GM12878 (cell line): Measurements from ENCODE around the gene PTPRN2. TPM values are rescaled to one million over a fixed set of nuclear protein-coding genes. Genes with fewer than 3 reads are reported as not detected.

Source experiments
- ATAC-seq: fragments of 200-7000 bp; cut with Tn5 transposase; 3 replicates; pipeline ENCODE4 v1.9.1; 2020; ENCODE audit warnings: mild to moderate bottlenecking, moderate library complexity
- BruUV-seq: library from RNA; stranded (reverse); fragments of 400-500 nt; replicated peaks from 2 replicates; lab custom pipeline; 2021; lab: Mats Ljungman, UMichigan
- CTCF ChIA-PET: fragments of 300-600 bp; sonication (Branson Sonifier 250); formaldehyde crosslinking; extraction: SDS; loops from one replicate; lab custom pipeline; 2021; ENCODE audit warnings: inconsistent platforms; lab: Yijun Ruan, JAX
- POLR2A ChIA-PET: fragments of 350-600 bp; formaldehyde crosslinking; extraction: SDS; loops from one replicate; lab custom pipeline; 2021; ENCODE audit warnings: inconsistent platforms; lab: Charles Lee
- RAD21 ChIA-PET: fragments of 300-600 bp; sonication (Branson Sonifier 250); formaldehyde crosslinking; loops from one replicate; lab custom pipeline; 2023; ENCODE audit warnings: antibody characterized with exemption; ENCODE audit not compliant: unreplicated experiment; lab: Charles Lee
- SMC1A ChIA-PET: fragments of 300-600 bp; sonication (Branson Sonifier 250); formaldehyde crosslinking; loops from one replicate; lab custom pipeline; 2023; ENCODE audit not compliant: unreplicated experiment, uncharacterized antibody; lab: Charles Lee
- DNase-seq: peaks from one replicate; pipeline ENCODE4 v3.0.0-alpha.2; 2011; ENCODE audit warnings: low read depth, low spot score
- FAIRE-seq: peaks from 3 replicates; lab custom pipeline; 2011; peaks lifted over from hg19 to GRCh38; lab: Jason Lieb, UNC
- H2AFZ ChIP-seq: 2 replicates; pipeline ENCODE4 v1.6.0; 2011; ENCODE audit warnings: low read depth, low read length, control low read depth; ENCODE audit not compliant: control insufficient read depth
- H3K27ac ChIP-seq: 2 replicates; pipeline ENCODE4 v1.5.1; 2011; ENCODE audit warnings: control low read depth; ENCODE audit not compliant: control insufficient read depth, insufficient read depth
- H3K27me3 ChIP-seq, 2 experiments: replicated peaks in 1 of 2; 2 replicates each; pipeline versions ENCODE4 v1.6.0 to v1.6.1; 2011; ENCODE audit warnings: low read length in 1 of 2; ENCODE audit not compliant: control insufficient read depth in 2 of 2, insufficient read depth in 2 of 2
- H3K36me3 ChIP-seq, 2 experiments: 2 replicates each; pipeline ENCODE4 v1.5.1; 2011; ENCODE audit warnings: low read length in 1 of 2; ENCODE audit not compliant: control insufficient read depth in 2 of 2, insufficient read depth in 2 of 2
- H3K4me1 ChIP-seq: 2 replicates; pipeline ENCODE4 v1.6.1; 2011; ENCODE audit warnings: mild to moderate bottlenecking, low read length, moderate library complexity, mixed read lengths; ENCODE audit not compliant: control insufficient read depth, insufficient read depth
- H3K4me2 ChIP-seq: 2 replicates; pipeline ENCODE4 v1.6.0; 2011; ENCODE audit warnings: control low read depth; ENCODE audit not compliant: control insufficient read depth, insufficient read depth
- H3K4me3 ChIP-seq: fragments of 200-600 bp; sonication (generic); 2 replicates; pipeline ENCODE4 v1.5.1; 2016
- H3K79me2 ChIP-seq: 2 replicates; pipeline ENCODE4 v1.6.0; 2011; ENCODE audit warnings: low read length; ENCODE audit not compliant: control insufficient read depth, insufficient read depth
- H3K9ac ChIP-seq: 2 replicates; pipeline ENCODE4 v1.8.0; 2011; ENCODE audit warnings: low read length, control low read depth, mixed read lengths; ENCODE audit not compliant: control insufficient read depth, insufficient read depth
- H3K9me3 ChIP-seq: replicated peaks from 3 replicates; pipeline ENCODE4 v1.5.1; 2011; ENCODE audit warnings: mild to moderate bottlenecking, low read length; ENCODE audit not compliant: control insufficient read depth, insufficient read depth
- H4K20me1 ChIP-seq: 2 replicates; pipeline ENCODE4 v1.6.0; 2011; ENCODE audit not compliant: control insufficient read depth, insufficient read depth
- CBX5 ChIP-seq: sonication (generic); IDR thresholded peaks from 2 replicates; pipeline ENCODE4 v1.6.1; 2016; ENCODE audit warnings: low read depth, moderate library complexity, mild to moderate bottlenecking, inconsistent platforms
- CUX1 ChIP-seq: IDR thresholded peaks from 2 replicates; pipeline ENCODE4 v1.6.1; 2012; ENCODE audit warnings: improper control_type of control experiment, low read depth, low read length; ENCODE audit not compliant: insufficient replicate concordance
- MYC ChIP-seq: IDR thresholded peaks from 2 replicates; pipeline ENCODE4 v1.6.1; 2011; ENCODE audit warnings: mild to moderate bottlenecking, low read length, moderate library complexity, inconsistent platforms; ENCODE audit not compliant: insufficient read depth, insufficient replicate concordance, insufficient read length, severe bottlenecking
- NFIC ChIP-seq: IDR thresholded peaks from 2 replicates; pipeline ENCODE4 v1.6.1; 2012; ENCODE audit warnings: low read depth, mild to moderate bottlenecking, inconsistent platforms, low read length, moderate library complexity
- PML ChIP-seq: IDR thresholded peaks from 2 replicates; pipeline ENCODE4 v1.6.1; 2012; ENCODE audit warnings: low read length, inconsistent platforms
- SIN3A ChIP-seq: IDR thresholded peaks from 2 replicates; pipeline ENCODE4 v1.6.1; 2012; ENCODE audit warnings: low read depth, low read length, improper control_type of control experiment
- SRF ChIP-seq, 2 experiments: IDR thresholded peaks; 2 replicates each; pipeline ENCODE4 v1.6.1; 2011; ENCODE audit warnings: low read depth in 2 of 2, low read length in 2 of 2, mild to moderate bottlenecking in 1 of 2, moderate library complexity in 1 of 2
- TARDBP ChIP-seq: IDR thresholded peaks from 2 replicates; pipeline ENCODE4 v1.6.1; 2016; ENCODE audit warnings: borderline replicate concordance
- TCF7 ChIP-seq: IDR thresholded peaks from 2 replicates; pipeline ENCODE4 v1.6.1; 2014; ENCODE audit warnings: antibody characterized with exemption, borderline replicate concordance
- YY1 ChIP-seq: IDR thresholded peaks from 2 replicates; pipeline ENCODE4 v1.6.1; 2011; ENCODE audit warnings: low read depth, mild to moderate bottlenecking, low read length
- ZBED1 ChIP-seq: IDR thresholded peaks from 2 replicates; pipeline ENCODE4 v1.6.1; 2016; ENCODE audit warnings: borderline replicate concordance
- ZBTB33 ChIP-seq: fragments of 450-650 bp; IDR thresholded peaks from 2 replicates; pipeline ENCODE4 v1.6.1; 2017; ENCODE audit warnings: mild to moderate bottlenecking
- ZNF24 ChIP-seq: fragments of 450-650 bp; IDR thresholded peaks from 2 replicates; pipeline ENCODE4 v1.6.1; 2017; ENCODE audit warnings: antibody characterized with exemption, mild to moderate bottlenecking
- ZNF622 ChIP-seq: fragments of 450-650 bp; IDR thresholded peaks from 2 replicates; pipeline ENCODE4 v1.6.1; 2017; ENCODE audit warnings: mild to moderate bottlenecking, inconsistent platforms
- ZZZ3 ChIP-seq: IDR thresholded peaks from 2 replicates; pipeline ENCODE4 v1.6.1; 2011; ENCODE audit warnings: low read depth; ENCODE audit not compliant: control insufficient read depth, insufficient read length
- WGBS: methylation state at CpG from one replicate; pipeline ENCODE4 v1.1.6; 2016; ENCODE audit warnings: low lambda C conversion rate; ENCODE audit not compliant: insufficient replicate concordance, insufficient coverage; ENCODE audit errors: missing lambda C conversion rate; 5-methylcytosine and 5-hydroxymethylcytosine counted together
- in situ Hi-C: fragments of 300-500 bp; cut with MboI; formaldehyde crosslinking; loops from 9 replicates; pipeline ENCODE4 v1.14.3; 2018; ENCODE audit warnings: mixed read lengths
- intact Hi-C: fragments of 100-400 bp; cut with micrococcal nuclease; formaldehyde crosslinking; loops from one replicate; pipeline ENCODE4 v1.14.2; 2022; ENCODE audit not compliant: unreplicated experiment
- polyA plus RNA-seq, 11 experiments: library from polyadenylated mRNA; depleted of rRNA in 4 of 11; unstranded in 6 of 11; stranded (reverse) in 5 of 11; fragments of >200 nt; fragmentation: Nextera tagmentation in 4 of 11; fragmentation: Illumina TruSeq in 1 of 11; extraction: Ambion mirVana in 4 of 11; extraction: Trizol in 1 of 11; gene quantifications; 1 replicate in 1 of 11; 2 replicates in 10 of 11; pipeline versions ENCODE4 v1.2.1 to v1.2.3, GENCODE V29; 2011 to 2016; ENCODE audit warnings: inconsistent platforms in 2 of 11, missing spikeins in 2 of 11, low read depth in 1 of 11
- total RNA-seq, 4 experiments: library from RNA; depleted of rRNA in 3 of 4; stranded (reverse); fragments of >200 nt in 3 of 4; fragmentation: Illumina TruSeq in 1 of 4; extraction: Trizol in 1 of 4; gene quantifications; 2 replicates each; pipeline versions ENCODE4 v1.2.1 to v1.2.3, GENCODE V29; 2013 to 2021

Gene PTPRN2
- total and polyA plus RNA-seq, 10 of the 15 experiments (the other 5 are each of a cell fraction or from before 2014, with no cell fraction given), result 5.4 TPM; not detected in 9

GRCh38 chr7:158449942-158450341 lies 137.7 kb downstream of the PTPRN2 start:
- H3K4me2 ChIP-seq, result no peak overlapping the region
- H3K9me3 ChIP-seq, result no peaks in the 10 kb centered on the region; the same call in 2 of the 3 replicates
- H3K9ac ChIP-seq, result no peak overlapping the region
- H3K27me3 ChIP-seq, result no peaks in the 10 kb centered on the region
- H2AFZ ChIP-seq, result no peak overlapping the region
- whole genome bisulfite sequencing, result 40% methylated on average over 7 of the region's 12 CpGs
- H3K79me2 ChIP-seq, result no peaks in the 10 kb centered on the region
- no peaks in the 10 kb centered on the region for H4K20me1 ChIP-seq
- ChIA-PET RAD21 (no interaction called here), SMC1A (no interaction called here), POLR2A (no interaction called here), CTCF (no interaction called here)
- no peak overlapping the region for H3K27ac ChIP-seq
- DNase-seq (no peak), FAIRE-seq (no peak)
- H3K4me1 ChIP-seq, result no peaks in the 10 kb centered on the region
- intact Hi-C loops, result no loop called here
- H3K4me3 ChIP-seq, result no peak overlapping the region
- no peaks in the 10 kb centered on the region for H3K36me3 ChIP-seq
- in situ Hi-C loops, result no loop called here
- no peak for TF ChIP-seq CBX5
- TF ChIP-seq SRF (IDR thresholded peaks at IDR 0.05; ENCODE audit: low read depth in 2 of 2, low read length in 2 of 2), result no peak
- no peak for TF ChIP-seq ZZZ3
- TF ChIP-seq YY1, result no peak
- TF ChIP-seq NFIC, result no peak
- no peak for TF ChIP-seq CUX1
- no peak for TF ChIP-seq SIN3A
- TF ChIP-seq ZBED1, result no peak
- no peak for TF ChIP-seq ZBTB33
- no peak for TF ChIP-seq MYC
- no peak for TF ChIP-seq PML
- TF ChIP-seq ZNF622, result no peak
- no peak for TF ChIP-seq TARDBP
- TF ChIP-seq ZNF24, result no peak
- no peak for TF ChIP-seq TCF7
- TF ChIP-seq, all 136 proteins: peak for 0
- no TSS peak for BruUV-seq
- no peak for ATAC-seq
